Osteoblast (primary cell): Measurements from ENCODE around the gene PAM. TPM values are rescaled to one million over a fixed set of nuclear protein-coding genes. Genes with fewer than 3 reads are reported as not detected.

ENCODE experiments used
- DNase-seq: peaks from one replicate; pipeline ENCODE4 v3.0.0; 2011; ENCODE audit warnings: low spot score, mixed read lengths; ENCODE audit not compliant: insufficient read length; ENCODE audit errors: missing footprints
- H2AFZ ChIP-seq: 2 replicates; pipeline ENCODE4 v1.6.0; 2011; ENCODE audit warnings: mild to moderate bottlenecking, low read length
- H3K27ac ChIP-seq: 2 replicates; pipeline ENCODE4 v1.5.1; 2011; ENCODE audit warnings: mild to moderate bottlenecking, low read depth, low read length, moderate library complexity
- H3K27me3 ChIP-seq: 2 replicates; pipeline ENCODE4 v1.6.0; 2012; ENCODE audit warnings: mild to moderate bottlenecking, control low read depth, inconsistent platforms, low read length, moderate library complexity; ENCODE audit not compliant: insufficient read depth
- H3K36me3 ChIP-seq: 2 replicates; pipeline ENCODE4 v1.5.1; 2011; ENCODE audit warnings: mild to moderate bottlenecking, low read length, control low read depth, moderate library complexity; ENCODE audit not compliant: insufficient read depth
- H3K4me1 ChIP-seq: 2 replicates; pipeline ENCODE4 v1.5.1; 2011; ENCODE audit warnings: mild to moderate bottlenecking, low read length, control low read depth, moderate library complexity; ENCODE audit not compliant: insufficient read depth
- H3K4me2 ChIP-seq: 2 replicates; pipeline ENCODE4 v1.6.0; 2011; ENCODE audit warnings: mild to moderate bottlenecking, low read length; ENCODE audit not compliant: insufficient read depth
- H3K4me3 ChIP-seq: fragments of 200-600 bp; sonication (generic); 3 replicates; pipeline ENCODE4 v1.5.1; 2012; ENCODE audit warnings: mild to moderate bottlenecking, low read length, inconsistent platforms; ENCODE audit not compliant: insufficient read depth
- H3K79me2 ChIP-seq: 2 replicates; pipeline ENCODE4 v1.6.0; 2012; ENCODE audit warnings: mild to moderate bottlenecking, low read length, control low read depth, inconsistent platforms; ENCODE audit not compliant: insufficient read depth
- H3K9me3 ChIP-seq: 2 replicates; pipeline ENCODE4 v1.5.1; 2011; ENCODE audit warnings: low read depth, low read length, control low read depth
- H4K20me1 ChIP-seq: 2 replicates; pipeline ENCODE4 v1.6.0; 2012; ENCODE audit warnings: mild to moderate bottlenecking, low read length, control low read depth; ENCODE audit not compliant: insufficient read depth
- total RNA-seq: library from RNA; depleted of rRNA; stranded (reverse); fragments of >200 nt; gene quantifications from 2 replicates; pipeline ENCODE4 v1.2.3, GENCODE V29; 2012
- TF ChIP-seq, protein P1 (sequence below): IDR thresholded peaks from 2 replicates; pipeline ENCODE4 v1.5.1; 2011; ENCODE audit warnings: mild to moderate bottlenecking, low read depth, low read length, moderate library complexity; ENCODE audit errors: extremely low read depth

The PAM gene
- total RNA-seq, 1 donor = 248 TPM

DNA sequence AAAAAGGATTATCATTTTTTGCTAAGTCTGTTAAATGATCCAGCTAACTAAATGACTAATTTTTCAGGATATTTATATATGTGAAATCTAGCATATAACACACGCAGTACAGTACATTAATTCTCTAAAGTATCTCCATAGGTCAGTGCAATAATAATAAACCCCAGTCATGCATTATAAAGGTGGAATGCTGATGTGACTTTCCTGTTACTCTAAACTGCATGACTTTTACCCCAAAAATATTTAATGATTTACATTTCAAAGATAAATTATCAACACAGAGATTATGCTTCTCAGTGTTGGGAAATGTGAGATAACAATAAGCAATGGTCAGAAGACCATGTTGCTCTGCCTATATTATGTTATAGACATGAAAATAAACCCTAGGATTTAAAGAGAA lies 34.1 kb upstream of the PAM start:
- Histone ChIP-seq H3K9me3 (no peaks in the 10 kb centered on the region), H3K27me3 (no peaks in the 10 kb centered on the region), H3K4me1 (peaks cover 3% of the 10 kb centered on the region), H3K27ac (no peak overlapping the region), H2AFZ (no peak overlapping the region), H4K20me1 (no peaks in the 10 kb centered on the region), H3K4me3 (no peak overlapping the region), H3K4me2 (no peak overlapping the region), H3K79me2 (no peaks in the 10 kb centered on the region), H3K36me3 (no peaks in the 10 kb centered on the region)
- DNase-seq = no peak
- TF ChIP-seq, protein P1, sequence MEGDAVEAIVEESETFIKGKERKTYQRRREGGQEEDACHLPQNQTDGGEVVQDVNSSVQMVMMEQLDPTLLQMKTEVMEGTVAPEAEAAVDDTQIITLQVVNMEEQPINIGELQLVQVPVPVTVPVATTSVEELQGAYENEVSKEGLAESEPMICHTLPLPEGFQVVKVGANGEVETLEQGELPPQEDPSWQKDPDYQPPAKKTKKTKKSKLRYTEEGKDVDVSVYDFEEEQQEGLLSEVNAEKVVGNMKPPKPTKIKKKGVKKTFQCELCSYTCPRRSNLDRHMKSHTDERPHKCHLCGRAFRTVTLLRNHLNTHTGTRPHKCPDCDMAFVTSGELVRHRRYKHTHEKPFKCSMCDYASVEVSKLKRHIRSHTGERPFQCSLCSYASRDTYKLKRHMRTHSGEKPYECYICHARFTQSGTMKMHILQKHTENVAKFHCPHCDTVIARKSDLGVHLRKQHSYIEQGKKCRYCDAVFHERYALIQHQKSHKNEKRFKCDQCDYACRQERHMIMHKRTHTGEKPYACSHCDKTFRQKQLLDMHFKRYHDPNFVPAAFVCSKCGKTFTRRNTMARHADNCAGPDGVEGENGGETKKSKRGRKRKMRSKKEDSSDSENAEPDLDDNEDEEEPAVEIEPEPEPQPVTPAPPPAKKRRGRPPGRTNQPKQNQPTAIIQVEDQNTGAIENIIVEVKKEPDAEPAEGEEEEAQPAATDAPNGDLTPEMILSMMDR = no peak

DNA sequence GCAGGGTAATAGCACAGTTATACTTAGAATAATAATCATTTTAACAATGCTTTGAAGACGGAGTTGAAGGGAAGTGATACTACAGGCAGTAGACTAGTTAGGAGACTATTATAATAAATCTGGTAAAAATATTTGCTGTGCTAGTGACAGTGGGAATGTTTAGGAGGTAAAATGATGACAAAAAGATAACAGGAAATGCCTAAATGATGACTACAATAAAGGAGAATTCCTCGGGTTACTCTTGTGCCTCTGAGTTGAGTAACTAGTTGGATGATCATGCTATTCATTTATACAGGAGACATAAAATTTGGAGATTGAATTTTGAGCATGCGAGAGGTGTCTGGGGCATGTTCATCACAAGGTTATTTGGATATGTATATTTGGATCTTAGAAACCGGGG lies 32.2 kb upstream of the PAM start:
- Histone ChIP-seq H3K9me3 (no peaks in the 10 kb centered on the region), H3K4me1 (peaks cover 3% of the 10 kb centered on the region), H2AFZ (no peak overlapping the region), H3K79me2 (no peaks in the 10 kb centered on the region), H3K27me3 (no peaks in the 10 kb centered on the region), H3K27ac (no peak overlapping the region), H4K20me1 (no peaks in the 10 kb centered on the region), H3K4me2 (no peak overlapping the region), H3K4me3 (no peak overlapping the region), H3K36me3 (no peaks in the 10 kb centered on the region)
- TF ChIP-seq, protein P1 = no peak
- DNase-seq = no peak

DNA sequence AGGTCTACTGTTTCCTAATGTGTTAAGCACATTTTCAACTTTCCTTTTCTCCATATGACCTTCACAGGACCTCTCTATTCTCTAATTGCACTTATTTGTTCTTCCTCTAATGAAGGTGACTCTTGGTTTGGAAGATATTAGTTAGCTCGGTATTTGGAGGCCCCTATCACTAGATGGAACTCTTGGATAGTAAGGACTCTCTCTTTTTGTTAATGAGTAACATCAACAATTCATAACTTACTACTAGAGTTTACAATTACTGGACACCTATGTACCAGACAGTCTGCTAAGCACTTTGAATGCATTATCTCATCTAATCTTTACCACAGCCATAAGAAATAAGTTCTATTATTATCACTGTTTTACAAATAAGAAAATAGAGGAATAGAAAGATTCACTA lies 23.4 kb upstream of the PAM start:
- Histone ChIP-seq H3K79me2 (no peaks in the 10 kb centered on the region), H3K36me3 (no peaks in the 10 kb centered on the region), H3K4me3 (no peak overlapping the region), H3K4me2 (no peak overlapping the region), H3K27me3 (no peaks in the 10 kb centered on the region), H3K9me3 (no peaks in the 10 kb centered on the region), H3K4me1 (no peaks in the 10 kb centered on the region), H3K27ac (no peak overlapping the region), H4K20me1 (no peaks in the 10 kb centered on the region), H2AFZ (no peak overlapping the region)
- no peak for DNase-seq
- TF ChIP-seq, protein P1 = no peak

DNA sequence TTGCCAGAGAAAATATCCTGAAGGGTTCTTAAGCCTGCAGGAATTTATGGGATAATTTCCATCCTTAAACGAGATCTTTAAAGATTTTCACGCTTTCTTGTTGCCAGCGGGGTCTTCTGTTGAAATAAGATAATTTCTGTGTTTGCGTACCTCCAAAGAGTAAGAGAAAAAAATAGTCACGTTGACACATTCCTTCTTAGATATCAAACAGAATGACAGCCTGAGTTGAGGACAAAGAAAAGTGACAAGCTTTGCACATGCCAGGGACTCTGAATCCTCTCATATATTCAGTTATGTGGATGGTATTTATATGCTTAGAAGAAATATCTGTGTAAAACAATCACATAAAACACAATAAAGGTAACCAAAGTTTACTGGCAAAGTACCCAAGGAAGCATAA lies 21.6 kb upstream of the PAM start:
- Histone ChIP-seq H3K4me1 (no peaks in the 10 kb centered on the region), H3K27me3 (no peaks in the 10 kb centered on the region), H3K9me3 (no peaks in the 10 kb centered on the region), H4K20me1 (no peaks in the 10 kb centered on the region), H3K79me2 (no peaks in the 10 kb centered on the region), H3K4me3 (no peak overlapping the region), H3K36me3 (no peaks in the 10 kb centered on the region), H2AFZ (no peak overlapping the region), H3K27ac (no peak overlapping the region), H3K4me2 (no peak overlapping the region)
- no peak for DNase-seq
- TF ChIP-seq, protein P1 = no peak
